ENCODE data around the gene FBRSL1. TPM values are rescaled to one million over a fixed set of nuclear protein-coding genes. Genes with fewer than 3 reads are reported as not detected.

The FBRSL1 gene
- total RNA-seq, 1 experiment from 2014 or later = 96.1 TPM

DNA sequence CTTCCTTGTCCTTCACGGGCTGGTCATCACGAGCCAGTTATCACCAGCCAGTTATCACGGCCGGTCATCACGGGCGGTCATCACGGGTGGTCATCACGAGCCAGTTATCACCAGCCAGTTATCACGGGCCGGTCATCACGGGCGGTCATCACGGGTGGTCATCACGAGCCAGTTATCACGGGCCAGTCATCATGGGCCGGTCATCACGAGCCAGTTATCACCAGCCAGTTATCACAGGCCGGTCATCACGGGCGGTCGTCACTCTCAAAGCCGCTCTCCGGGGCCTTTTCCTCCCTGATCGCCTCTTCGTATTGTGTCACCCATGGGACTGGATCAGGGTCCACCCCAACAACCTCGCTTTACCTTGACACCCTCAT lies 13.9 kb upstream of the FBRSL1 start:
- Histone ChIP-seq H3K27me3 (replicated peaks; ENCODE audit: control insufficient read depth, insufficient read depth, low read length) (no peaks in the 10 kb centered on the region), H3K4me3 (ENCODE audit: low read depth, low read length) (no peak overlapping the region), H3K36me3 (ENCODE audit: control insufficient read depth, insufficient read depth, low read length) (no peaks in the 10 kb centered on the region), H3K9me3 (peaks cover 14% of the 10 kb centered on the region), H3K4me1 (peaks cover 6% of the 10 kb centered on the region)
- ChIA-PET CTCF (no interaction called here), POLR2A (no interaction called here)
- intact Hi-C loops (cut with micrococcal nuclease; ENCODE audit: unreplicated experiment) = no loop called here
- Mint-ChIP-seq H3K27ac (ENCODE audit: unreplicated experiment) (peak overlapping the region; percentile 73), H3K9me3 (ENCODE audit: unreplicated experiment) (peaks cover 20% of the 10 kb centered on the region), H3K36me3 (ENCODE audit: insufficient read depth, unreplicated experiment) (peaks cover 35% of the 10 kb centered on the region), H3K4me3 (ENCODE audit: unreplicated experiment) (peak overlapping the region; percentile 49), H3K4me1 (ENCODE audit: low read depth, unreplicated experiment) (peaks cover 11% of the 10 kb centered on the region), H3K27me3 (ENCODE audit: insufficient read depth, unreplicated experiment) (peaks cover 2% of the 10 kb centered on the region)
- TF ChIP-seq CTCF (IDR thresholded peaks at IDR 0.05; ENCODE audit: insufficient read depth in 1 of 2, low read depth in 1 of 2, low read length in 1 of 2, severe bottlenecking in 1 of 2, unreplicated experiment in 1 of 2) = no peak
- DNase-seq = no peak
- no TSS peak for BruUV-seq (replicated peaks)

GRCh38 chr12:132476421-132476820 lies 13.5 kb upstream of the FBRSL1 start:
- CTCF ChIA-PET = no interaction called here
- Histone ChIP-seq H3K4me3 (ENCODE audit: low read depth, low read length) (no peak overlapping the region), H3K27me3 (replicated peaks; ENCODE audit: control insufficient read depth, insufficient read depth, low read length) (no peaks in the 10 kb centered on the region), H3K4me1 (peaks cover 2% of the 10 kb centered on the region), H3K36me3 (ENCODE audit: control insufficient read depth, insufficient read depth, low read length) (no peaks in the 10 kb centered on the region), H3K9me3 (peaks cover 13% of the 10 kb centered on the region)
- Mint-ChIP-seq H3K4me1 (ENCODE audit: low read depth, unreplicated experiment) (peaks cover 7% of the 10 kb centered on the region), H3K27me3 (ENCODE audit: insufficient read depth, unreplicated experiment) (peaks cover 2% of the 10 kb centered on the region), H3K27ac (ENCODE audit: unreplicated experiment) (peak overlapping the region; percentile 73), H3K9me3 (ENCODE audit: unreplicated experiment) (peaks cover 16% of the 10 kb centered on the region), H3K4me3 (ENCODE audit: unreplicated experiment) (no peak overlapping the region), H3K36me3 (ENCODE audit: insufficient read depth, unreplicated experiment) (peaks cover 31% of the 10 kb centered on the region)
- TF ChIP-seq CTCF (IDR thresholded peaks at IDR 0.05; ENCODE audit: insufficient read depth in 1 of 2, low read depth in 1 of 2, low read length in 1 of 2, severe bottlenecking in 1 of 2, unreplicated experiment in 1 of 2) = no peak
- intact Hi-C loops (cut with micrococcal nuclease; ENCODE audit: unreplicated experiment) = no loop called here
- DNase-seq = no peak
- no TSS peak for BruUV-seq (replicated peaks)
- POLR2A ChIA-PET = no interaction called here

- H3K4me1 ChIP-seq = no peaks in the 10 kb centered on the region
- Mint-ChIP-seq H3K9me3 (ENCODE audit: unreplicated experiment) (peaks cover 9% of the 10 kb centered on the region), H3K27ac (ENCODE audit: unreplicated experiment) (no peak overlapping the region), H3K4me3 (ENCODE audit: unreplicated experiment) (no peak overlapping the region), H3K36me3 (ENCODE audit: insufficient read depth, unreplicated experiment) (peaks cover 23% of the 10 kb centered on the region), H3K27me3 (ENCODE audit: insufficient read depth, unreplicated experiment) (peaks cover 2% of the 10 kb centered on the region), H3K4me1 (ENCODE audit: low read depth, unreplicated experiment) (peaks cover 5% of the 10 kb centered on the region)
- no peak for DNase-seq
- BruUV-seq (replicated peaks) = no TSS peak
- no peaks in the 10 kb centered on the region for H3K27me3 ChIP-seq (replicated peaks; ENCODE audit: control insufficient read depth, insufficient read depth, low read length)
- intact Hi-C loops (cut with micrococcal nuclease; ENCODE audit: unreplicated experiment) = no loop called here
- no peak for TF ChIP-seq CTCF (IDR thresholded peaks at IDR 0.05; ENCODE audit: insufficient read depth in 1 of 2, low read depth in 1 of 2, low read length in 1 of 2, severe bottlenecking in 1 of 2, unreplicated experiment in 1 of 2)
- no peaks in the 10 kb centered on the region for H3K36me3 ChIP-seq (ENCODE audit: control insufficient read depth, insufficient read depth, low read length)
- peaks cover 7% of the 10 kb centered on the region for H3K9me3 ChIP-seq
- CTCF ChIA-PET = no interaction called here
- POLR2A ChIA-PET = no interaction called here
- no peak overlapping the region for H3K4me3 ChIP-seq (ENCODE audit: low read depth, low read length)
Observed at GRCh38 chr12:132477017-132477702, 12.8 kb upstream of the FBRSL1 start.

All from Caco-2 (cell line).